Thoracic aorta (tissue), 2 donors: ENCODE data around the gene NR2F1-AS1. TPM values are rescaled to one million over a fixed set of nuclear protein-coding genes. Genes with fewer than 3 reads are reported as not detected.

Experiments used
- ATAC-seq: fragments of 150-250 bp; one replicate; pipeline ENCODE4 v1.8.0; 2017; ENCODE audit warnings: low read depth; ENCODE audit not compliant: insufficient number of reproducible peaks, low FRiP score
- DNase-seq: peaks from one replicate; pipeline ENCODE4 v3.0.0-alpha.2; 2020; ENCODE audit warnings: low spot score
- H3K27ac ChIP-seq, 2 donors: fragments of 200-600 bp; sonication (generic); 1 replicate in 1 of 2; 2 replicates in 1 of 2; pipeline ENCODE4 v1.5.1; 2016; ENCODE audit warnings: mild to moderate bottlenecking in 2 of 2, moderate library complexity in 2 of 2
- H3K27me3 ChIP-seq: fragments of 200-600 bp; sonication (generic); replicated peaks from 2 replicates; pipeline ENCODE4 v1.6.0; 2016; ENCODE audit warnings: mild to moderate bottlenecking; ENCODE audit not compliant: insufficient read depth
- H3K36me3 ChIP-seq: fragments of 200-600 bp; sonication (generic); one replicate; pipeline ENCODE4 v1.5.1; 2016
- H3K4me1 ChIP-seq, 2 donors: fragments of 200-600 bp; sonication (generic); 1 replicate in 1 of 2; 2 replicates in 1 of 2; pipeline versions ENCODE4 v1.5.1 to v1.6.0; 2016; ENCODE audit warnings: low read depth in 2 of 2, mild to moderate bottlenecking in 1 of 2; ENCODE audit not compliant: control insufficient read depth in 1 of 2
- H3K4me3 ChIP-seq: fragments of 200-600 bp; sonication (generic); 2 replicates; pipeline ENCODE4 v1.5.1; 2016; ENCODE audit warnings: mild to moderate bottlenecking
- H3K9me3 ChIP-seq: fragments of 200-600 bp; sonication (generic); 2 replicates; pipeline ENCODE4 v1.5.1; 2016
- CTCF ChIP-seq: fragments of 200-600 bp; sonication (generic); IDR thresholded peaks from one replicate; pipeline ENCODE4 v1.5.1; 2019; ENCODE audit warnings: antibody characterized with exemption
- total RNA-seq, 2 donors: library from RNA; depleted of rRNA; stranded (reverse); fragments of >200 nt; gene quantifications; one replicate each; pipeline versions ENCODE4 v1.1.0 to v1.2.3, GENCODE V29; 2016

Gene NR2F1-AS1
- total RNA-seq, 2 donors from 2014 or later = 0.54 to 8.7 TPM

- Histone ChIP-seq H3K9me3 (no peaks in the 10 kb centered on the region), H3K4me3 (no peak overlapping the region), H3K4me1 (no peaks in the 10 kb centered on the region), H3K36me3 (no peaks in the 10 kb centered on the region), H3K27me3 (no peaks in the 10 kb centered on the region), H3K27ac (no peak overlapping the region)
- DNase-seq = no peak
- no peak for ATAC-seq
- TF ChIP-seq CTCF = no peak
These were observed 126.1 kb downstream of the NR2F1-AS1 start for GRCh38 chr5:93454896-93455295.

GRCh38 chr5:93452255-93452654, 128.8 kb downstream of the NR2F1-AS1 start:
- ATAC-seq = no peak
- no peak for TF ChIP-seq CTCF
- no peak overlapping the region for H3K4me3 ChIP-seq
- no peaks in the 10 kb centered on the region for H3K36me3 ChIP-seq
- no peaks in the 10 kb centered on the region for H3K9me3 ChIP-seq
- no peak overlapping the region for H3K27ac ChIP-seq
- H3K27me3 ChIP-seq = no peaks in the 10 kb centered on the region
- no peaks in the 10 kb centered on the region for H3K4me1 ChIP-seq
- DNase-seq = no peak

GRCh38 chr5:93438124-93438523, 142.9 kb downstream of the NR2F1-AS1 start:
- no peak overlapping the region for H3K4me3 ChIP-seq
- TF ChIP-seq CTCF = no peak
- no peaks in the 10 kb centered on the region for H3K27me3 ChIP-seq
- ATAC-seq = no peak
- DNase-seq = no peak
- H3K36me3 ChIP-seq = no peaks in the 10 kb centered on the region
- H3K9me3 ChIP-seq = peaks cover 5% of the 10 kb centered on the region
- H3K4me1 ChIP-seq = no peaks in the 10 kb centered on the region
- H3K27ac ChIP-seq = no peak overlapping the region

GRCh38 chr5:93436083-93436482, 144.9 kb downstream of the NR2F1-AS1 start:
- TF ChIP-seq CTCF = no peak
- DNase-seq (no peak), ATAC-seq (no peak)
- no peak overlapping the region for H3K27ac ChIP-seq
- no peaks in the 10 kb centered on the region for H3K9me3 ChIP-seq
- H3K4me3 ChIP-seq = no peak overlapping the region
- H3K36me3 ChIP-seq = no peaks in the 10 kb centered on the region
- H3K4me1 ChIP-seq = no peaks in the 10 kb centered on the region
- H3K27me3 ChIP-seq = no peaks in the 10 kb centered on the region

- Histone ChIP-seq H3K27ac (no peak overlapping the region), H3K36me3 (no peaks in the 10 kb centered on the region), H3K9me3 (no peaks in the 10 kb centered on the region), H3K27me3 (no peaks in the 10 kb centered on the region), H3K4me1 (no peaks in the 10 kb centered on the region), H3K4me3 (no peak overlapping the region)
- no peak for TF ChIP-seq CTCF
- ATAC-seq (no peak), DNase-seq (no peak)
These were observed 147.6 kb downstream of the NR2F1-AS1 start for GRCh38 chr5:93433422-93433821.
